Measurements from ENCODE around the gene AIG1.

AIG1 gene

GRCh38 chr6:143117108-143117507 is 56.4 kb downstream of the AIG1 start:
- DNase-seq (ENCODE audit: insufficient read length) (no peak), FAIRE-seq (no peak)
- TF ChIP-seq POLR2AphosphoS5 (IDR thresholded peaks at IDR 0.05; ENCODE audit: low read depth, low read length): no peak
- TF ChIP-seq TAF1 (IDR thresholded peaks at IDR 0.05; ENCODE audit: borderline replicate concordance, low read depth, low read length): no peak
- TF ChIP-seq POLR2A (IDR thresholded peaks at IDR 0.05; ENCODE audit: low read depth, low read length): no peak

GRCh38 chr6:143119260-143119659 is 58.6 kb downstream of the AIG1 start:
- DNase-seq (ENCODE audit: insufficient read length): no peak
- TF ChIP-seq POLR2A (IDR thresholded peaks at IDR 0.05; ENCODE audit: low read depth, low read length) (no peak), TAF1 (IDR thresholded peaks at IDR 0.05; ENCODE audit: borderline replicate concordance, low read depth, low read length) (no peak), POLR2AphosphoS5 (IDR thresholded peaks at IDR 0.05; ENCODE audit: low read depth, low read length) (no peak)
- no peak for FAIRE-seq

- TF ChIP-seq POLR2A (IDR thresholded peaks at IDR 0.05; ENCODE audit: low read depth, low read length): no peak
- TF ChIP-seq TAF1 (IDR thresholded peaks at IDR 0.05; ENCODE audit: borderline replicate concordance, low read depth, low read length): no peak
- no peak for TF ChIP-seq POLR2AphosphoS5 (IDR thresholded peaks at IDR 0.05; ENCODE audit: low read depth, low read length)
- DNase-seq (ENCODE audit: insufficient read length) (no peak), FAIRE-seq (no peak)
Observed at GRCh38 chr6:143123081-143123480, 62.4 kb downstream of the AIG1 start.

GRCh38 chr6:143123941-143124340 is 63.3 kb downstream of the AIG1 start:
- FAIRE-seq (no peak), DNase-seq (ENCODE audit: insufficient read length) (no peak)
- TF ChIP-seq TAF1 (IDR thresholded peaks at IDR 0.05; ENCODE audit: borderline replicate concordance, low read depth, low read length): no peak
- TF ChIP-seq POLR2AphosphoS5 (IDR thresholded peaks at IDR 0.05; ENCODE audit: low read depth, low read length): no peak
- no peak for TF ChIP-seq POLR2A (IDR thresholded peaks at IDR 0.05; ENCODE audit: low read depth, low read length)

- TF ChIP-seq TAF1 (IDR thresholded peaks at IDR 0.05; ENCODE audit: borderline replicate concordance, low read depth, low read length): no peak
- no peak for TF ChIP-seq POLR2AphosphoS5 (IDR thresholded peaks at IDR 0.05; ENCODE audit: low read depth, low read length)
- TF ChIP-seq POLR2A (IDR thresholded peaks at IDR 0.05; ENCODE audit: low read depth, low read length): no peak
- FAIRE-seq: no peak
- DNase-seq (ENCODE audit: insufficient read length): no peak
Observed at GRCh38 chr6:143125455-143125854, 64.8 kb downstream of the AIG1 start.

- DNase-seq (ENCODE audit: insufficient read length) (no peak), FAIRE-seq (no peak)
- no peak for TF ChIP-seq POLR2A (IDR thresholded peaks at IDR 0.05; ENCODE audit: low read depth, low read length)
- TF ChIP-seq POLR2AphosphoS5 (IDR thresholded peaks at IDR 0.05; ENCODE audit: low read depth, low read length): no peak
- no peak for TF ChIP-seq TAF1 (IDR thresholded peaks at IDR 0.05; ENCODE audit: borderline replicate concordance, low read depth, low read length)
Observed at GRCh38 chr6:143125864-143126573, 65.3 kb downstream of the AIG1 start.

- FAIRE-seq (no peak), DNase-seq (ENCODE audit: insufficient read length) (no peak)
- TF ChIP-seq POLR2A (IDR thresholded peaks at IDR 0.05; ENCODE audit: low read depth, low read length): no peak
- TF ChIP-seq POLR2AphosphoS5 (IDR thresholded peaks at IDR 0.05; ENCODE audit: low read depth, low read length): no peak
- TF ChIP-seq TAF1 (IDR thresholded peaks at IDR 0.05; ENCODE audit: borderline replicate concordance, low read depth, low read length): no peak
Observed at GRCh38 chr6:143126574-143126941, 65.9 kb downstream of the AIG1 start.

- FAIRE-seq: no peak
- DNase-seq (ENCODE audit: insufficient read length): no peak
- TF ChIP-seq POLR2A (IDR thresholded peaks at IDR 0.05; ENCODE audit: low read depth, low read length): no peak
- TF ChIP-seq TAF1 (IDR thresholded peaks at IDR 0.05; ENCODE audit: borderline replicate concordance, low read depth, low read length): no peak
- no peak for TF ChIP-seq POLR2AphosphoS5 (IDR thresholded peaks at IDR 0.05; ENCODE audit: low read depth, low read length)
Observed at GRCh38 chr6:143127941-143128680, 67.4 kb downstream of the AIG1 start.

- DNase-seq (ENCODE audit: insufficient read length) (no peak), FAIRE-seq (no peak)
- TF ChIP-seq POLR2AphosphoS5 (IDR thresholded peaks at IDR 0.05; ENCODE audit: low read depth, low read length): no peak
- TF ChIP-seq TAF1 (IDR thresholded peaks at IDR 0.05; ENCODE audit: borderline replicate concordance, low read depth, low read length): no peak
- TF ChIP-seq POLR2A (IDR thresholded peaks at IDR 0.05; ENCODE audit: low read depth, low read length): no peak
Observed at GRCh38 chr6:143128681-143129015, 68.0 kb downstream of the AIG1 start.

GRCh38 chr6:143130928-143131327 is 70.2 kb downstream of the AIG1 start:
- no peak for FAIRE-seq
- TF ChIP-seq TAF1 (IDR thresholded peaks at IDR 0.05; ENCODE audit: borderline replicate concordance, low read depth, low read length): no peak
- no peak for TF ChIP-seq POLR2AphosphoS5 (IDR thresholded peaks at IDR 0.05; ENCODE audit: low read depth, low read length)
- no peak for TF ChIP-seq POLR2A (IDR thresholded peaks at IDR 0.05; ENCODE audit: low read depth, low read length)
- no peak for DNase-seq (ENCODE audit: insufficient read length)

GRCh38 chr6:143135325-143135724 is 74.6 kb downstream of the AIG1 start:
- DNase-seq (ENCODE audit: insufficient read length) (no peak), FAIRE-seq (no peak)
- no peak for TF ChIP-seq POLR2A (IDR thresholded peaks at IDR 0.05; ENCODE audit: low read depth, low read length)

Data from GM12892 (cell line).